ENCODE data around the gene MMRN2.

Gene MMRN2

DNA sequence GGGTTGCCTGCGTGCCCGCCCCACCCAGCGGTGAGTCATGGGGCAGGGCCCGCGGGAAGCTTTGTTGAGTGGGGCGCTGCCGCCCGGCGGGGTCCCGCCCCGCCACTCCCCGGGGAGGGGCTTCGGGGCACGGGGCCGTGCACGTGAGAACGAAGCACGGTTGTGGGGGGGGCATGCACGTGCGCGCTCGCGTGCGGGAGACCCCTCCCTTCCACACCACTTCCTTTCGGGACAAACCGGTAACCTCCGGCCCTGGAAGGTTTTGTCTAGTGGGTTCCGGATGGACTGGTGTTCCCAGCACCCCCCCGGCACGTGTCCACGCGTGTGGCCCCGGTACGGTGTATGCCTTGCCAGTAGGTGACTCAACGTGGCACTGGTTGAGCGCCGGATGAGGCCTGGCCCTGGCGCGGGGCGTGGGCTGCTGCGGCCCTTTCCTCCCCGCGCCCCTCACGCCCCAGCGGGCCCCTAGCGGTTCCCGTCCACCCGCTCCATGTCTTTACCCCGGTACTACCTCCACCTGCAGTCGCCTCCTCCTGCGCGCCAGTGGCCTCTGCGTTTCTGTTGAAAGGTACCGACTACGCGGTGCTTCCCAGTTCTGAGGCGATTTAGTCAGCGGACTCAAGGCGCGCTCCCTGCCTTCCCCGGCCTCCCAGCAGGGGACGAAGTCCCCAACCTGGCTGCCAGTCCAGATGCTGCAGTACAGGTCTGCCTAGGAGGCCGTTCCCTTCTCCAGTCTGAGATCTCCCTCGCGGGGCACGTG lies 14.0 kb upstream of the MMRN2 start:
- H3K4me3 ChIP-seq (ENCODE audit: low read depth, low read length) = peak overlapping the region; percentile 75
- TF ChIP-seq, protein P1, sequence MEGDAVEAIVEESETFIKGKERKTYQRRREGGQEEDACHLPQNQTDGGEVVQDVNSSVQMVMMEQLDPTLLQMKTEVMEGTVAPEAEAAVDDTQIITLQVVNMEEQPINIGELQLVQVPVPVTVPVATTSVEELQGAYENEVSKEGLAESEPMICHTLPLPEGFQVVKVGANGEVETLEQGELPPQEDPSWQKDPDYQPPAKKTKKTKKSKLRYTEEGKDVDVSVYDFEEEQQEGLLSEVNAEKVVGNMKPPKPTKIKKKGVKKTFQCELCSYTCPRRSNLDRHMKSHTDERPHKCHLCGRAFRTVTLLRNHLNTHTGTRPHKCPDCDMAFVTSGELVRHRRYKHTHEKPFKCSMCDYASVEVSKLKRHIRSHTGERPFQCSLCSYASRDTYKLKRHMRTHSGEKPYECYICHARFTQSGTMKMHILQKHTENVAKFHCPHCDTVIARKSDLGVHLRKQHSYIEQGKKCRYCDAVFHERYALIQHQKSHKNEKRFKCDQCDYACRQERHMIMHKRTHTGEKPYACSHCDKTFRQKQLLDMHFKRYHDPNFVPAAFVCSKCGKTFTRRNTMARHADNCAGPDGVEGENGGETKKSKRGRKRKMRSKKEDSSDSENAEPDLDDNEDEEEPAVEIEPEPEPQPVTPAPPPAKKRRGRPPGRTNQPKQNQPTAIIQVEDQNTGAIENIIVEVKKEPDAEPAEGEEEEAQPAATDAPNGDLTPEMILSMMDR (IDR thresholded peaks at IDR 0.05; ENCODE audit: low read depth, low read length) = no peak

DNA sequence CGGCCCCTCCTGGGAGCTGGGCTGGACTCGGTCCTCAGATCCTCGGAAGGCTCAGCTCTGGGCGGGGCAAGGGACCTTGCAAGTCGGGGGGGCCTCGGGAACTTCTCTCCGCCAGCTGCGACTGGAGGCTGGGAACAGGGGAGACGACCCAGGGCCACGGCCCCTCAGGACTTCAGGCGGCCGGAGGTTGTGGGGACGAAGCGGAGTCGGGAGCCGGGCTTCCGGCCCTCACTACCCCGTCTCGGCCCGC lies 13.5 kb upstream of the MMRN2 start:
- TF ChIP-seq, protein P1 (IDR thresholded peaks at IDR 0.05; ENCODE audit: low read depth, low read length) = no peak
- H3K4me3 ChIP-seq (ENCODE audit: low read depth, low read length) = peak overlapping the region; percentile 75

DNA sequence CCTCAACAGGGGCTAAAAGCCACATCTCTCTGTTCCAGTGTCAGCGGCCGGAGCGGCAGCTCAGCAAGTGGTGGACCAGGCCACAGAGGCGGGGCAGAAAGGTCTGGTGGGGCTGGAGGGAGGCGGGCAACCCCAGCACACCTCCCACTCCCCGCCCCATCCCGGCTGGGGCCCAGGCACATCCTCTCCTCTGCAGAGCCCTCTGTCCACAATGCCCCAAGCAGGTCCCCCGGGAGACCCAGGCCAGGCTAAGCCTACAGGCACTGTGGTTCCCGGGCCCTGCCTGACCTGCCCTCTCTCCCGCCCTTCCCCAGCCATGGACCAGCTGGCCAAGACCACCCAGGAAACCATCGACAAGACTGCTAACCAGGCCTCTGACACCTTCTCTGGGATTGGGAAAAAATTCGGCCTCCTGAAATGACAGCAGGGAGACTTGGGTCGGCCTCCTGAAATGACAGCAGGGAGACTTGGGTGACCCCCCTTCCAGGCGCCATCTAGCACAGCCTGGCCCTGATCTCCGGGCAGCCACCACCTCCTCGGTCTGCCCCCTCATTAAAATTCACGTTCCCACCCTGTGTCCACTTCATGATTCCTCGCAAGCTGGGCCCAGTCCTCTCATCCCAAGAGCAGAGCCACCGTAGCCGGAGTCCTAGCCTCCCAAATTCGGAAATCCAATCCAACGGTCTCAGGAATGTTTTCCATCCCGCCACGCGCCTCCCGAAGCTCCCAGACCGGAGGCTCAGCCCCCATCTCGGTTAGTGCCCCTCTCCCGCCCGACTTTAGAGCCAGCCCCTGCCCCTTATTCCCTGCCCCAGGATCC lies 13.0 kb upstream of the MMRN2 start:
- H3K4me3 ChIP-seq (ENCODE audit: low read depth, low read length) = peak overlapping the region; percentile 75
- TF ChIP-seq, protein P1 (IDR thresholded peaks at IDR 0.05; ENCODE audit: low read depth, low read length) = no peak

DNA sequence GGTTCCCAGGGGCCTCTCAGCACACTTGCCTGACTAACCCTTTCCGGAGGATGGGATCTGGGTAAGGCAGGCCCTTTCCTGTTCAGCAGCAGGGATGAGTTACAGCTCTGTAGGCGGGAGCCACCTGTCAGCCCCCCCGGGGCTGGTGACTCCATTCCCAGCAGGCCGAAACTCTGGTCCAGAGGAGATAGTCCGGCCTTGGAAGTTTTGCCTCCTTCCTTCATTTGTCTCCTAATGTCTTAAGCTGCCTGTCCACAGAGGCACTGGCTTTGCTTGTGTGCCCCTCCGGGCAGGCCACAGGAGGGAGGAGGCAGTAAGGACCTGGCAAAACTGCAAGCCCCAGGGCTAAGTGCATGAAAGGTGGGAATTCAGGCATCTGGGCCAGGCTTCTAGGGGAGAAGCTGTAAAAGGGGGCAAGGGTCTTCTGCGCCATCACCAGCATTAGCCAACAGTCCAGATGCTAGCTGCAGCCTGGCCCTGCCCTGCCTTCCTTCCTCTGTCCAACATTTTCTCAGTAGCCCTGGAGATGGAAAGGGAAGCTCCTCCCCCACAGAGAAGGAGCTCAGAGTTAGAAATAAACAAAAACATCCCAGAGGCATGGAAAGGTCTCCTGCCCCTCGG lies 12.1 kb upstream of the MMRN2 start:
- TF ChIP-seq, protein P1 (IDR thresholded peaks at IDR 0.05; ENCODE audit: low read depth, low read length) = no peak
- H3K4me3 ChIP-seq (ENCODE audit: low read depth, low read length) = peak overlapping the region; percentile 75

DNA sequence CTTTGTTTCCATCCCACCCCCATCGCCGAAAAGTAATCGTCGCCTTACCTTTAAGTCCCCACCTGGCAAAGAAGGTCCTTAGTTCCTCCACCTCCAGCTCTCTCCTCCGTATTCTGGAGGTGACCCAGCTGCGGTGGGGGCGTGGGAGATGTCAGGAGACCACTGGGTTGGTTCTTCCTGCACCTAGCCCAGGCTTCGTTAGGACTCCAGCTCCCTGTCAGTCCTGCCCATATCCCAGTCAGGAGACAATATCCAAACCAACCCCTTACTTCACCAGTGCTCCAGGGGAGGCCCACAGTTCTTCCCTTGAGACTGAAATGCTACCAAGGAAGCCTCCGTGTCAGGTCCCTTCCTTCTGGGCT lies 11.6 kb upstream of the MMRN2 start:
- TF ChIP-seq, protein P1 (IDR thresholded peaks at IDR 0.05; ENCODE audit: low read depth, low read length) = no peak
- H3K4me3 ChIP-seq (ENCODE audit: low read depth, low read length) = no peak overlapping the region

DNA sequence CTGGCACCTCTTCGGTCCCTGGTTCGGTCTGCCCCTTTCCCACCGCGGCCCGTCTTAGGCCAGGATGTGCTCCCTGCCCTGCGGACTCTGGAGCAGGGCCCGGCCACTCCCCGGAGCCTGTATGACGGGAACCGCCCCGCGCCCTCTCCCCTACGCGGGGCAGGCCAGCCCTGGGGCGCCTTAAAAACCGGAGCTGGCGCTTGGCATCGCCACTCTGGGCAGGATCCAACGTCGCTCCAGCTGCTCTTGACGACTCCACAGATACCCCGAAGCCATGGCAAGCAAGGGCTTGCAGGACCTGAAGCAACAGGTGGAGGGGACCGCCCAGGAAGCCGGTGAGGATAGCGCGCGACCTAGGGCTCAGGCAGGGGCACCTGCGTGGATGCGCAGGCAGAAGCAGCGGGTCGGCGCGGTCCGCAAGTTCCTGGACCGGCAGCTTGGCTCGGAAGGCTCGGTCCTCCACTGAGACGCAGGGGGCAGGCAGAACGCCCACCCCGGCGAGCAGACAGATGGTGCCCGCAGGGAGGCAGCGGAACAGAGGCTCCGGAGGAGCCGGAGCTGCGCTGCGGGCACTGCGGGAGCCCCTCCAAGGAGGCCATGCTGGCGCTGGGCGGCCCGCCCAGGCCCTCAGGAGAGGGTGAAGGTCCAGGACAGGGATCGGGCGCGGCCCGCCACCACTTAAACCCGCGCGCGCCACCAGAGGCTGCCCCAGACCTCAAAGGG lies 11.0 kb upstream of the MMRN2 start, which contains the start of gene ADIRF:
Gene ADIRF, plus strand, starts transcription at position 212 of the 723 bp plus-strand sequence. Its CDS starts 63 bp downstream, at position 275.
- TF ChIP-seq, protein P1 (IDR thresholded peaks at IDR 0.05; ENCODE audit: low read depth, low read length) = no peak
- no peak within 1 kb of the TSS for H3K4me3 ChIP-seq (ENCODE audit: low read depth, low read length)

All from WI38 (cell line).